RWPE2 (cell line): ENCODE results near the gene TREH.

ENCODE experiments used
- ATAC-seq: fragments of 200-7000 bp; cut with Tn5 transposase; 3 replicates; pipeline ENCODE4 v1.9.1; 2021; ENCODE audit warnings: low read depth
- DNase-seq: peaks from one replicate; pipeline ENCODE4 v3.0.0-alpha.2; 2020; ENCODE audit warnings: low spot score
- H3K27ac ChIP-seq: fragments of 450-650 bp; 2 replicates; pipeline ENCODE4 v1.5.1; 2017; ENCODE audit warnings: mild to moderate bottlenecking; ENCODE audit not compliant: poor library complexity, severe bottlenecking
- H3K27me3 ChIP-seq: fragments of 250-450 bp; sonication (Bioruptor Pico); 2 replicates; pipeline ENCODE4 v1.5.1; 2021; ENCODE audit warnings: mild to moderate bottlenecking, moderate library complexity; ENCODE audit not compliant: insufficient read depth, poor library complexity, severe bottlenecking
- H3K36me3 ChIP-seq: fragments of 250-450 bp; sonication (Bioruptor Pico); 2 replicates; pipeline ENCODE4 v1.5.1; 2020; ENCODE audit warnings: low read depth, mild to moderate bottlenecking, moderate library complexity
- H3K4me1 ChIP-seq: fragments of 250-450 bp; sonication (Bioruptor Pico); 2 replicates; pipeline ENCODE4 v1.5.1; 2021; ENCODE audit warnings: mild to moderate bottlenecking, moderate library complexity; ENCODE audit not compliant: insufficient read depth, poor library complexity, severe bottlenecking
- H3K4me3 ChIP-seq: fragments of 250-450 bp; sonication (Bioruptor Pico); 2 replicates; pipeline ENCODE4 v1.5.1; 2021; ENCODE audit warnings: mild to moderate bottlenecking, moderate library complexity; ENCODE audit not compliant: severe bottlenecking
- H3K9me3 ChIP-seq: fragments of 250-450 bp; sonication (Bioruptor Pico); 2 replicates; pipeline ENCODE4 v1.5.1; 2021; ENCODE audit warnings: mild to moderate bottlenecking, moderate library complexity; ENCODE audit not compliant: severe bottlenecking
- CTCF ChIP-seq: fragments of 450-650 bp; IDR thresholded peaks from one replicate; pipeline ENCODE4 v1.5.1; 2017; ENCODE audit warnings: mild to moderate bottlenecking, moderate library complexity; ENCODE audit not compliant: poor library complexity, severe bottlenecking

The TREH gene

DNA sequence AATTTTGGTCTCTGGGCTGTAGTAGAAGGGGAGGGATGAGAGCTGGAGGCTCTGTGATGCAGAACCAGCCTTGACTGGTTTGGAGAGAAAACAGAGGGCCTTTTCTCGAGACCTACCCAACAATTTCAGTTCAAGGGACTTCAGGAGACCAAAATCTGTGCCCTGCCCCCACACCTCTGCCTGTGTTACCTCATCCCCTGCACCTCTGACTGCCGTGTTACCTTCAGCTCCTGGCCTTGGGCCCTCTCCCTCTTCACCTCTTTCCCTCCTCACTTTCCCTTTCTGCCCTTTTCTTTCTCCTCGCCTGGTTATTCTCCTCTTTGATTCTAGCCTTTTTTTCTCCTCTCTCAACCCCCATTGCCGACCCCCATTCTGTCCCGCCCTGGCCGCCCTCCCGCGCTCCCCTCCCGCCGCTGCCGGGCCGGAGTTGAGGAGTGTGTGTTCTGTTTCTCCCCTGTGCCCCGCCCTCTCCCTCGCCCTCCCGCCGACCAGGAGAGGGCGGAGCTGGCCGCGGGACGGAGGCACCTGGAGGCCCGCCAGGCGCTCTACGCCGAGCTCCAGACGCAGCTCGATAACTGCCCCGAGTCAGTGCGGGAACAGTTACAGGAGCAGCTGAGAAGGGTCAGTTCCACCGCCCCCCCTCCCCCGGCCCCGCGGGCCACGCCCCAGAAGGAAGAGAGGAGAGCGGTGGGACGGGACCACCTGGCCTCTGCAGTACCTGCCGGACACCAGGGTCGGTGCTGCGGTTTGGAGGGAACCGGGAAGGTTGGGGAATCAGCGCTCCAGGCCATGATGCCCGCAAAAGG is 44.8 kb downstream of the TREH start:
- no peak for DNase-seq
- Histone ChIP-seq H3K27ac (peak overlapping the region; percentile 37), H3K4me1 (peaks cover 15% of the 10 kb centered on the region), H3K9me3 (no peaks in the 10 kb centered on the region), H3K27me3 (no peaks in the 10 kb centered on the region), H3K36me3 (peaks cover 78% of the 10 kb centered on the region), H3K4me3 (no peak overlapping the region)
- peak; percentile 77 for ATAC-seq
- TF ChIP-seq CTCF: no peak

GRCh38 chr11:118633979-118634378 is 45.5 kb downstream of the TREH start:
- H3K4me1 ChIP-seq: peaks cover 18% of the 10 kb centered on the region
- ATAC-seq (no peak; the same call in 2 of the 3 replicates), DNase-seq (no peak)
- TF ChIP-seq CTCF: no peak
- peaks cover 80% of the 10 kb centered on the region for H3K36me3 ChIP-seq
- H3K9me3 ChIP-seq: no peaks in the 10 kb centered on the region
- H3K27ac ChIP-seq: peak overlapping the region; percentile 37
- no peaks in the 10 kb centered on the region for H3K27me3 ChIP-seq
- H3K4me3 ChIP-seq: no peak overlapping the region

- no peaks in the 10 kb centered on the region for H3K27me3 ChIP-seq
- peaks cover 80% of the 10 kb centered on the region for H3K36me3 ChIP-seq
- H3K9me3 ChIP-seq: no peaks in the 10 kb centered on the region
- TF ChIP-seq CTCF: no peak
- H3K27ac ChIP-seq: peak overlapping the region; percentile 37
- no peak for ATAC-seq
- H3K4me1 ChIP-seq: peaks cover 18% of the 10 kb centered on the region
- no peak for DNase-seq
- H3K4me3 ChIP-seq: no peak overlapping the region
These were observed 46.1 kb downstream of the TREH start for GRCh38 chr11:118633319-118633690.

- peaks cover 80% of the 10 kb centered on the region for H3K36me3 ChIP-seq
- DNase-seq (no peak), ATAC-seq (no peak)
- no peak for TF ChIP-seq CTCF
- peaks cover 18% of the 10 kb centered on the region for H3K4me1 ChIP-seq
- peak overlapping the region; percentile 37 for H3K27ac ChIP-seq
- no peak overlapping the region for H3K4me3 ChIP-seq
- H3K9me3 ChIP-seq: no peaks in the 10 kb centered on the region
- no peaks in the 10 kb centered on the region for H3K27me3 ChIP-seq
These were observed 46.7 kb downstream of the TREH start for GRCh38 chr11:118632577-118633318.
